Astrocyte of the cerebellum (primary cell): ENCODE results near the gene CHST3.

Experiments used
- DNase-seq: peaks from one replicate; pipeline ENCODE4 v3.0.0-alpha.2; 2011; ENCODE audit warnings: low read depth
- H3K4me3 ChIP-seq: 2 replicates; pipeline ENCODE4 v1.5.1; 2011; ENCODE audit warnings: mild to moderate bottlenecking, low read depth, low read length, moderate library complexity
- CTCF ChIP-seq: IDR thresholded peaks from 2 replicates; pipeline ENCODE4 v1.5.1; 2012; ENCODE audit warnings: low read length, low read depth, moderate library complexity, mild to moderate bottlenecking; ENCODE audit errors: missing control alignments
- in situ Hi-C: cut with HindIII; loops from 2 replicates; pipeline ENCODE4 v1.10.0; 2017; ENCODE audit warnings: low sequenced_read_pairs

CHST3 gene

GRCh38 chr10:72007246-72007892, 43.2 kb downstream of the CHST3 start:
- DNase-seq = no peak
- in situ Hi-C loops = no loop called here
- no peak overlapping the region for H3K4me3 ChIP-seq
- TF ChIP-seq CTCF = no peak

GRCh38 chr10:72008096-72008981, 44.1 kb downstream of the CHST3 start:
- H3K4me3 ChIP-seq = no peak overlapping the region
- TF ChIP-seq CTCF = no peak
- DNase-seq = no peak
- in situ Hi-C loops = no loop called here

GRCh38 chr10:72009051-72009424, 44.8 kb downstream of the CHST3 start:
- H3K4me3 ChIP-seq = no peak overlapping the region
- no peak for DNase-seq
- in situ Hi-C loops = no loop called here

GRCh38 chr10:72009425-72010081, 45.4 kb downstream of the CHST3 start:
- peak; percentile 87 for DNase-seq
- in situ Hi-C loops = no loop called here
- H3K4me3 ChIP-seq = no peak overlapping the region
- no peak for TF ChIP-seq CTCF

More at GRCh38 chr10:72009051-72009424, 44.8 kb downstream of the CHST3 start:
- no peak for TF ChIP-seq CTCF

- H3K4me3 ChIP-seq = no peak overlapping the region
- DNase-seq = no peak
- in situ Hi-C loops = no loop called here
- no peak for TF ChIP-seq CTCF
Observed at GRCh38 chr10:72010234-72010973, 46.2 kb downstream of the CHST3 start.

GRCh38 chr10:72011016-72011415, 46.8 kb downstream of the CHST3 start:
- TF ChIP-seq CTCF = no peak
- DNase-seq = no peak
- in situ Hi-C loops = no loop called here
- H3K4me3 ChIP-seq = no peak overlapping the region
